ENCODE measurements around the gene RAET1G.

Gene RAET1G

DNA sequence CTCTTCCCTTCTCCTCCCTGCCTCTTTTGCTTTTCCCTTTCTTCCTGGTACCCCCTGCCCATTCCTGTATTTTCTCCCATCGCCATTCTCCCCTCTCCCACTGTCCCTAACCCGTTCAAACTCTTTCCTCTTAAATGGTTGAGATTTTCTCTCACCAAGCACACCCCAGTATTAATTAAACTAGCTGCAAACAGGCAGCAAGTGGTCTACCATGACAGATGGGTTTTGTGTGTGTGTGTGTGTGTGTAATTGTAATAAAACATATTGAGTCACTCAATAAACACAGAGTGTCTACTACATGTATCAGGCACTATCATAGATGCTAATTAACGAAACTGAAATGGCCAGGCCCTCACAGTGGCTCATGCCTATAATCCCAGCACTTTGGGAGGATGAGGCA, 31.7 kb downstream of the RAET1G start:
- no peak for DNase-seq

DNA sequence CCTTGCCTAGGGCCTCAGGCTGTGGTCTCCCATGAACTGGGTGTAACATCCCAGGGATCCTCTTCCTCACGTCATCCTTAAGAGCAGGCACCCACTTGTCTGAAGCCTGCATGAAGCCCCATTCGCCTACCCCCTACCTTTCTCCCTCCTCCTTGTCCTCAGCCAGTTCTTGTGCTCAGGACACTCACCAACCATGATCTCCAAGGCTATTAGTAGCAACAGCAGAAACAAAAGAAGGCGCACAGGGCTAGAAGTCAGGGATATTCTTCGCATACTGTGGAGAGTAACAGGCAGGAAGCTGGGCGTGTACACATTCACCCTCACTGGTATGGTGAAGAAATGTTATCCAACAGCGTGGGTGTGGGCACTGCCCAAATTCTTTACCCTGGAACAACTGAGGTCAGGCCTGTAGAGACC, 32.3 kb downstream of the RAET1G start:
- no peak for DNase-seq

DNA sequence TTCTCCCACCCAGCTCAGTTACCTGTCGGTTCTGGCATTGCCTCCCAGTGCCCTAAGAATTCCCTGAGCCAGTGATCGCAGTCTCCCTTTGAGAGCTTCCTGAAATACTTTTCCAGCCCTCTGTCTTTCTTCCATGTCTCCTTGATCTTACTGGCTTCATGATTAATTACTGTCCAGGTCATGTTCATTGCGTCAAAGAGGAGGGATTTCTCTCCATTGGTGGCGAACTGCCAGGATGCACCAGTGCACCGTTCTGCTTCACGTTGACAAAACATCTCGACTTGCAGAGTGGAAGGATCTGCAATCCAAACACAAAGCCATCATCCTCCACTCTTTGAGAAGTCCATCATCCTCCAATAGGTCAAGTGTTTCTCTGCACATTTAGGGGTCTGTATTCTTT, 33.6 kb downstream of the RAET1G start:
- DNase-seq: no peak

DNA sequence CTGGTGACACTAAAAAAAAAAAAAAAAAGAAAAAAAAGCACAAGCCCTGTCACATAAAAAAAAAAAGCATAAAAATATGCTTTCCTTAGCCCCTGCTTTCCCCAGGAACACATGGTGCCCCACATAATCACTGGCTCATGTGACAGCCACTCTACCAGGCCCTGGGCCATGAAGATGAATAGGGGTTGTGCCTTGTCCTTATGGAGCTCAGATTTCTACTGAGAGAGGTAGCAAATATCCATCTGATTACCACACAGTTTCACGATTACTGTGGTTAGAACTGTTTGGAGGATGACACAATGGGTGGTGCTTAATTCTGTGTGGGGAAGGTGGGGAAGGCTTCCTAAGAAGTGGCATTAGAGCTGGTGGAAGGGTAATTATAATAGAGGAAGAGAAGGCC, 34.3 kb downstream of the RAET1G start:
- no peak for DNase-seq

GRCh38 chr6:149888093-149888492, 34.8 kb downstream of the RAET1G start:
- DNase-seq: no peak

DNA sequence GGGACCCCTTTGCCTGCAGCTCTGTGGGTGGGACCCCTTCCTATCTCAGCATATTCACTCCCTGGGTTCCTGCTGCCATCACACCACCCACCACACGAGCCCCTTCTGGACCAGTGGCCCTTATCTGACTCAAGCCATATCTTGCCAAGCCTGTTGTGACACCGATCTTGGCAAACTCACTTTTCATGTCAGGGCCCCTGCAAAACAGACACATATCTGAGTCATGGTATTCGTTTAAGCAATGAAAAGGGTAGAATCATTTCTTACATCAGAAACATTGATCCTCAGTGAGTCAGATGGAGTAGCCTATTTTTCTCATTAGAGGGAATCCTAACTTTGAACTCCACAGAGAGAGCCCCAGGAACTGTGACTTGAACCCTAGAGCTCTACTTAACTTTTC, 35.6 kb downstream of the RAET1G start:
- DNase-seq: no peak

DNA sequence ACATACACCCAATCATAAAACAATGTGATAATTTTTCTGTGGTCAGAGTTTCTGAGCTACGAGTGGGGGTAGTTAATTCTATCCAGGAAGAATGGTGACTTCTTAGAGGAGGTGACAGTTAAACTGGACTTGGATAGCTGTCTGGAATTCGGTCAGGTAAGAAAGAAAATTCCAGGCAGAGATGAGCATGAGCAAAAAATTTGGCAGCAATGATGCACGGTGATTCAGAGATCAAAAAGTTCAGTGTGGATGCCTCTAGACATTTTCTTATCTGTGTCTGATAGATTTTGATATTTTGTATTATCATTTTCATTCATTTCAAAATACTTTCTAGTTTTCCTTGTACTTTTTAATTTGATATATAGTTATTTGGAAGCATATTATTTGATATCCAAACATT, 37.0 kb downstream of the RAET1G start:
- no peak for DNase-seq

DNA sequence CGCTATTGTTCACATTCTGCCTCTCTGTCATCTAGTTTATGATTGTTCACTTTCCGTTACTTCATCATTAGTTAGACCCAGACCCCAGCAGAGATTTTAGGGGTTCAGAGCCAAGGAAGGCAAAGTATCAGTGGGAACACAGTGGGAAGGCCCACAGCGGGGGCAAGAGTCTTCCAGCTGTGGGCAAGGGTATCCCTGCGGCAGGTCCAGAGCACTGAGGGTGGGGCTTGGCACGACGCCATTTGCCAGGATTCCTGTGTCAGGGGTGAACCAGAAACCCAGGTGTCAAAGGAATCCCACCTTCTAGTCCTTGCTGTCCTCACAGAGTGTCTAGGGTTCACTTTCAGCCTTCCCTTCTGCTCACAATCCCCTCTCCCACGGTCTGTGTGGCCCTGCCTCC, 38.3 kb downstream of the RAET1G start:
- DNase-seq: no peak

DNA sequence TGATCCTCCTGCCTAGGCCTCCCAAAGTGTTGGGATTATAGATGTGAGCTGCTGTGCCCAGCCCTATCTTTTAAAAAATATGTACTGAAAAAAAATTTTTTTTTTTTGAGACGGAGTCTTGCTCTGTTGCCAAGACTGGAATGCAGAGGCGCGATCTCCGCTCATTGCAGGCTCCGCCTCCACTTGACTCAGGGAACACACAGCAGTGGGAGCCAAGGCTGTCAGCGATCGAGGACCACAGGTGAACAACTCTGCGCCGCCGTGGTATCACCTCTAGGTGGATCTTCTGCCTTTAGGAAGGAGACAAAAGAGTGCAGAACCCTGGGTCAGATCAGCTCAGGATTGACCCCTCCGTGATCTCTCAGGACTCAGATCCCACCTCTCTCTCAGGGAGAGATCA, 38.7 kb downstream of the RAET1G start:
- no peak for DNase-seq

DNA sequence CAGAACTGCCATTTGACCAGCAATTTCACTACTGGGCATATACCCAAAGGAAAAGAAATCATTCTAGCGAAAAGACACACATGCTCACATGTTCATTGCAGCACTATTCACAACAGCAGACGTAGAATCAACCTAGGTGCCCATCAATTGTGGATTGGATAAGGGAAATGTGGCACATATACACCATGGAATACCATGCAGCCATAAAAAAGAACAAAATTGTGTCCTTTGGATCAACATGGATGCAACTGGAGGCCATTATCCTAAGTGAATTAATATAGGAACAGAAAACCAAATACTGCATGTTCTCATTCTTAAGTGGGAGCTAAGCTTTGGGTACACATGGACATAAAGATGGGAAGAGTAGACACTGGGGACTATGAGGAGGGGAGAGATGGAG, 41.1 kb downstream of the RAET1G start:
- DNase-seq: no peak

GRCh38 chr6:149881066-149881766, 41.7 kb downstream of the RAET1G start:
- no peak for DNase-seq

GRCh38 chr6:149877659-149878058, 45.3 kb downstream of the RAET1G start:
- no peak for DNase-seq

DNA sequence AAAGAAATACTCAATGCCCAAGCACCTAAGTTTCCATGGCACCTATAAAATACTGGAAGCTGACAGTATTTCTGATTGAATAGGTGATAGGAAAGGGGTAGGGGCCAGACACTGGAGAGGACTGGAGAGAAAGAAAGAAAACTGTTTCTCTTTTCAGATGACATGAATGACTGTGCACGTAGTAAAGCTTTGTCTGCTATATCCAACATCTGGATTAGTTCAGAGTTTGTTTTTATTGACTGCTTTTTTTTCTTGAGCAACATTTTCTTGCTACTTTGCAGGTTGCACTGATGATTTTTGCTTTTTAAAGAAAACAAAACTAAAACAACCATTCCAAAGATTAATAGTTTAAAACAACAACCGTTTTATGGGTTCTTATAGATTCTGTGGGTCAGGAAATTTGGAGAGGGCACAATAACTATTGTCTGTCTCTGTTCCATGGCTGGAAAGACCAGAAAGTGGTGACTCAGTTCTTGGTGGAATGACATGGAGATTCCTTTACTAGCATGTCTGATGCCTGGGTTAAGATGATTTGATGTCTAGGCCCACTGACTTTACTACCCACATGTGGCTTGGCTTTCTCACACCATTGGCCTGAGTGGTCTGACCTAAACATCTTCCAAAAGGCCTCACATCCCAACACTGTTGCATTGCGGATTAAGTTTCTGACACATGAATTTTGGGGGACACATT, 46.5 kb downstream of the RAET1G start:
- DNase-seq: no peak

GRCh38 chr6:149872233-149872632, 50.7 kb downstream of the RAET1G start:
- no peak for DNase-seq

- no peak for DNase-seq
Measured at GRCh38 chr6:149871182-149871581, 51.7 kb downstream of the RAET1G start.

DNA sequence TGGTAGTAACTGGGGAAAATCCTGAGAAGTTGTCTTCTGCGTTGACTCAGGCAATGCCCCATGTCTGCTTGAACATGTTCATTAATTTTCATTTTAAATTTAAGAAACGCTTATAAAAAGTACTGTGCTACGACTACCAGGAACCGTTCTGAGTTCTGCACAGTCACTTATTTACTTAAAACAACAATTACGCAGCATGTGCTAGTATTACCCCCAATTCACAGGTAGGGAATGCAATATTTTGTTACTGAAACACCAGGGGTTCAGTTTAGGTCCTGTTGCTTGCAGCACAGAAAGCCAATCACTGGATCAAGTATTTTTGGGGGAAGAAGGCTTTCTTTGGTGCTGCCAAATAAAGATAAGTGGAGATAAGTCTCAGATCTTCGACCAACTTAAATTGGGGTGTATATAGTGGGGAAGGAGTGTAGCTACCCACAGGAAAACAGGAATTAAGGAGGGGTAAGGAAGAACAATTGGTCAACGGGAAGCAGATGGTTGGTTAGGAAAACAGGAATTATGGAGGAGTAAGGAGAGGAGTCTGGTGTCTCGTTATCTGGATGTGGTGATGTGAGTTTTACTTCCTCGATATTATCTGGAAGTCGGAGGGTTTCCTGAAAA, 53.5 kb downstream of the RAET1G start:
- no peak for DNase-seq

- DNase-seq: no peak
Measured at GRCh38 chr6:149867876-149868640, 54.9 kb downstream of the RAET1G start.
